Activated CD4-positive, alpha-beta T cell treated with anti-CD3 and anti-CD28 coated beads, Interleukin-10, Interleukin-2, amounts not matched to agents 100 ng/mL and 50 ng/mL, durations not matched to agents 16 hours and 8 hours (primary cell): ENCODE results near the gene DTX1.
A peak's percentile ranks its signal among the peaks of the same experiment; 100 is the strongest.

ENCODE experiments used
- DNase-seq: peaks from one replicate; pipeline ENCODE4 v3.0.0-alpha.2; 2020

DTX1 gene

DNA sequence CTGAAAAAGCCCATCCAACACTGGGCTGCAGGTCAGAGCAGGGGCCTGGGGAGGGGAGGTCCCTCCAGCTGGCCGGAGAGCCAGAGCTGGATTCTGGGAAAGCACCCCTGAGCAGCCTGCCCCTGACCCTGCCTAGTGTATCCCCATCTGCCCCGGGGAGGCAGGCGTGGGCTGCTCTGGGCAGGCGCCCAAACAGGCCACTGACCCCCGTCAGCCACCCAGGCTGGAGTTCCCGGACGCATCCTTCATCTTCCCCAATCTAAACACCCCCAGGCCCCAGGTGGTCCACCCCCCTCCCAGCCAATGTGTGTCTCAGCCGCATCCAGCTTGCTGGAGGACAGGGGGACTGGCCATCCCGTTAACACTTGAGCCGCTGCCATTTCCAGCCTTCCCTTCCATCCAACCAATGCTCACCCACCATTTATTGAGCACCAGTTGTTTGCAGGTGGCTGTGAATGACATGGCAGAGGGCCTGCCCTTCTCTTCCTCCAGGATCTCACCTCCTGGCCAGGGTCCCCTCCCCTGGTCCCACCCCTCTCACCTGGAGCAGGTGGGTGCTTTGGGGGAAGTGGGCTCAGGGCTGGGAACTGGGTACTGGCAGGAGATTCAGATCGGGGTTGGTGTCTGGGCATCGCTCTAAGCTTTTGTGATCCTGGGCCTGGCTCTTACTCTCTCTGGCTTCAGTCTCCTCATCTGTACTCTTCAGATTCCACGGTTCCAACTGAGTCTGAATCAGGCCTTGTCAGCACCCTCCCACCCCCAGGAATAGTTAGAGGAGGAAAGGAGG, 743 bp upstream of the DTX1 start:
- DNase-seq, result no peak

DNA sequence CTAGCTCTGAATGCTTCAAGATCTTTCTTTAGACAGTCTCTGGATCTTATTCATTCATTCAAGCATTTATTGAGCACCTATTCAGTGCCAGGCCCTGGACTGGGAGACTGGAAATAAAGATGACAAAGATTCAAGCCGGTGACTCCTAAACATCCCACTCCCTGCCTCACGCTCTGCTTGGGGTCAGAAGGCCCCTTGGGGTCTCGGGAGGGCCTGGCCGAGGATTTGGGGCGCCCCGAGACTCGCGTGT, 224 bp upstream of the DTX1 start:
- DNase-seq, result no peak

DNA sequence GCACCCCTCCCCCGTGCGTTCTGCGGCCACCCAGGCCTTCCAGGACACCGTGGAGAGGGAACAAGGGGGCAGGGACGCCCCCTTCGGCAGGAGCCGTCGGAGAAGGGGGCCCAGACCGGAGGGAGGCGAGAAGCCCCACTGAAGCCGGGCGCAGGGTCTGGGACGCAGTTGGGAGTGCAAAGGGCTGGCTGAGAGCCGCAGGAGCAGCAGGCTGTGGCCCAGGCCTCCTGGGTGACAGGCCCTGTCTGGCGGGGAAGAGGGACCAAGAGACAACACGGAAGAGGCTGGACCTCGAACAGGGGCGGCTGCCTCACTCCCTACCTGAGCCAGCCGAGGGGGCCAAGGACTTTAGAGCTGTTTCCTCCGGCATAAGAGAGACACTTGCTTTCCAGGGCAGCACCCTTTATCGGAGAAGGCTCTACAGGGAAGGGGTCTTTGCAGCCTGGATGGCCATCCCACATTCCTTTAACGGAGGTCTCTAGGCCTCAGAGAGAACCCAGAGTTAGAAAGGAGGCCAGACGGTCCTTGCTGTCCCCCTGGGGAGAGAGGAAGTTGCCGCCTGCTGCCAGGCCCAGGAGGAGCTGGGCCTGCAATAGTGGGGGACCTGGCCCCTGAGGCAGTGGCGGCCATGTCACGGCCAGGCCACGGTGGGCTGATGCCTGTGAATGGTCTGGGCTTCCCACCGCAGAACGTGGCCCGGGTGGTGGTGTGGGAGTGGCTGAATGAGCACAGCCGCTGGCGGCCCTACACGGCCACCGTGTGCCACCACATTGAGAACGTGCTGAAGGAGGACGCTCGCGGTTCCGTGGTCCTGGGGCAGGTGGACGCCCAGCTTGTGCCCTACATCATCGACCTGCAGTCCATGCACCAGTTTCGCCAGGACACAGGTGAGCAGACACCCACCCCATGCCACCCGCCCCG, 1.3 kb downstream of the DTX1 start:
- DNase-seq, result no peak

DNA sequence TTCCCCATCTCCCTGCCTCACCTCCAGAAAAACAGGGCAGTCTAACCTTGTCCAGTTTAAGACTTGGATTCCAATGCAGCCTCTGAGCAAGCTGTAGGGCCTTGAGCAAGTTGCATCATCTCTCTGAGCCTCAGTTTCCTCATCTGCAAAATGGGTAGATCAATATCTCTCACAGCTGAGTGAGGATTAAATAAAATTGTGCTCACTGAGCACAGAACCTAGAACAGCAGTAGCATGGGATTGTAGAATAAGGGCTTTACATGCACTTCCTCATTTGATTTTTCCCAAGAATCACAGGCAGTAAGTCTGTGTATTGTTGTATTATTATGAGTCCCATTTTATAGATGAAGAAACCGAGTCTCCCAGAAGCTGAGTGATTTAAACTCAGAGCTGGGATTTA, 2.0 kb downstream of the DTX1 start:
- DNase-seq, result no peak

DNA sequence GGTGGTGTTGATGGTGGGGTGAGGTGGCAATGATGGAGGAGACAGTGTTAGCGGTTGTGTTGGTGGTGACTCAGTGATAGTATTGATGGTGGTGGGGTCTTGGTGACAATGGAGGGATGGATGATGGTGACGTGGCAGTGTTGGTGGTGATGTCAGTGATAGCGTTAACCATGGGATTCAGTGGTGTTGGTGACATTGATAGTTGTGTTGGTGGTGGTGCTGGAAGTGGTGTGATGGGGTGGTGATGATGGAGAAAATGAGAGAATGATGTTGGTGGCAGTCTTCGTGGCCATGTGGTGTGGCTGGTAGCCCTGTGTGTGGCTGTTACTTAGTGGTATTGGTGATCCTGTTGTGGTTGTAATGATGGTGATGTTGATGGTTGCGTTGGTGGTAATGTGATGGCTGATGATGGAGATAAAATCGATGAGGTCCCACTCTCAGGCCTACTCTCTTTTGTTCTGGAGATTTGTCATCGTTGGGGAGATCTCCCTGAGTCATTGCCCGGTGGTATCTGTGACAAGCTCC, 2.6 kb downstream of the DTX1 start:
- no peak for DNase-seq

DNA sequence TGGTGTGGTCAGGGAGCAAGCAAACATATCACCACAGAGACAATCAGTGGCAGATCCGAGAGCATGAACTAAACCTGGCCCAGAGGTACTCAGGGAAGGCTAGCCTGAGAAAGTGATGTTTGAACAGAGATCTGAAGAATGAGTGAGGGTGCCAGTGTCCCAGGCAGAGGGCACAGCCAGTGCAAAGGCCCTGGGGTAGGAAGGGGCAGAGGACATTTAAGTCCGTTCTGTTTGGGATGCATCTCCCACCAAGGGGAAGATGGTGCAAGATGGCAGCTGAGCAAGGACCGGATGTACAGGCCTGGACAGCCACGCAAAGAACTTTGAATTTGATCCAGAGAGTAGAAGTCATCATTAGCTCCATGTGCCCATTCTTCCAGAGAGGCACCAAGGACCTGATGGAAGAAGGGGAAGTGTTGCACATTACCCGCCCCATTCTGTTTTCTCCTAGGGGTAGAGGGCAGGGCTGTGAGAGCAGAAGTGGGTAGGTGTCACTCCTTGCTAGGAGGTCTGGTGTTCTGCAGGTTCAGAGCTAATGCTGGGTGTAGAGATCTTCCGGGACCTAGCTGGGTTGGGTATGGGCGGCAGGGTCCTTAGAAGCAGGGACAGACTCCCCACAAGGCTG, 3.9 kb downstream of the DTX1 start:
- no peak for DNase-seq

DNA sequence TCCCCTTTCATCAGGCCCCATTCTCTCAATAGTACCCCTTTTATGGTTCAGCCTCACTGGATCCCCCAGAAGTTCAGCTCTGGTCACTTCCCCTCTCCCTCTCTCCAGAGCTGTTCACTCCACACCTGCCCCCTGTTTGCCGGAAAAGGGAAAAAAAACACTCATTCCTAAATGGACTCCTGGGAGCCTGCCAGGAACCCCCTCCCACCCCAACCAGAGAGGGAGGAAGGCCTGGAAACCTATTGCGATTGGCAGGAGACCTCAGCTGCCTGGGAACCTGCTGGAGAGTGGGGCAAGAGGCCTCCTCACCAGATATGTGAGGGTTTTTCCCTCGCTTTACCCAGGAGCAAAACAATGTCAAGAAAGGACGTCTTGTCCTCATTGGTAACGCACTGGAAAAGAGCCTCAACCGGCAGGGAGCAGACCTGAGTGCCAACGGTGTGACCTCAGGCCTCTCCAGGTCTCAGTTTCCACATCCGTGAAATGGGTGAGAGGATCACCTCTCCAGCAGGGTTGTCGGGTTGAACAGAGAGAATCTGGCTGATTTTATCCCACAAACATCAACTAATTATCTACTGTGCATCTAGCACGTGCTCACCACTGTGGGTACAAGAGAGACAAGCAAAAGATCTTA, 4.6 kb downstream of the DTX1 start:
- DNase-seq, result no peak

DNA sequence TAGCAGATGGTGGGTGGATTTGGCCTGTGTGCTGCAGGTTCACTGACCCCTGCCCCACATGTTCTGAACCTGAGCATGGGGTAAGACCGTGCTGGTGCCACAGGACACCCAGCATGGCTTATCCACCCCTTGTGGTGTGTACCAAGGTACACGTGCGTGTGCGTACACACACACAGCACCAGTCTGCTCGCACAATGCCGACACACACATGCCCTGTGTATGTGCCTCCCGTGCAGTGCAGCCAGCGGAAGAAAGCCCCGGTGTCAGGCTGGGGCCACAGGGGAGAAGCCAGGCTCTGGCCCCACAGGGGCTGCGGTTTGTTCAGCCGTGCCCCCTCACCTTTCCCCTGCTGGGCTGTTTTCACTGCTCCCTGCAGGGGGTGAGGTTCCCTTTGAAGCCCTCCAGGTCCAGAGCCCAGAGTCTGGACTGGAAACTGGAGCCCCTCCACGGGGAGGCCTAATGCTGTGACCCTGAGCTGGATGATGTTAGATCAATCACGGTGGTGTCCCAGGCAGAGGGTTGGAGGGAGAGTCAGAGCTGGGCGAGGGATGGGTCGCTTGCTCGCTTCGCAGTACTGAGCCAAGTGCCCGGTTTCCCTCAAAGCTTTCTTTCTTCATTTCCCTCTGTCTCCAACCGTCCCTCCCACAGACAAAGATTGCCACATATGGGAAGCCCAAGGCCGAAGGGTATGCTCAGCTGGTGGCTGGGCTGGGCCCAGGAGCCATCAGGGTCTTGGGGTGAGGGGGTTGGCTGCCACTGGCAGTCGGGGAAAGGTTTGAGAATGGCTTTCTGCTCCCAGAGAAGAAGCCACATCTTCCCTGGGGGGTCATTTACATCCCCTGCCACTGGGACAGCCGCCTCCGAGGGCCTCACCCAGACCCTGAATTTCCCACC, 6.2 kb downstream of the DTX1 start:
- DNase-seq, result no peak

DNA sequence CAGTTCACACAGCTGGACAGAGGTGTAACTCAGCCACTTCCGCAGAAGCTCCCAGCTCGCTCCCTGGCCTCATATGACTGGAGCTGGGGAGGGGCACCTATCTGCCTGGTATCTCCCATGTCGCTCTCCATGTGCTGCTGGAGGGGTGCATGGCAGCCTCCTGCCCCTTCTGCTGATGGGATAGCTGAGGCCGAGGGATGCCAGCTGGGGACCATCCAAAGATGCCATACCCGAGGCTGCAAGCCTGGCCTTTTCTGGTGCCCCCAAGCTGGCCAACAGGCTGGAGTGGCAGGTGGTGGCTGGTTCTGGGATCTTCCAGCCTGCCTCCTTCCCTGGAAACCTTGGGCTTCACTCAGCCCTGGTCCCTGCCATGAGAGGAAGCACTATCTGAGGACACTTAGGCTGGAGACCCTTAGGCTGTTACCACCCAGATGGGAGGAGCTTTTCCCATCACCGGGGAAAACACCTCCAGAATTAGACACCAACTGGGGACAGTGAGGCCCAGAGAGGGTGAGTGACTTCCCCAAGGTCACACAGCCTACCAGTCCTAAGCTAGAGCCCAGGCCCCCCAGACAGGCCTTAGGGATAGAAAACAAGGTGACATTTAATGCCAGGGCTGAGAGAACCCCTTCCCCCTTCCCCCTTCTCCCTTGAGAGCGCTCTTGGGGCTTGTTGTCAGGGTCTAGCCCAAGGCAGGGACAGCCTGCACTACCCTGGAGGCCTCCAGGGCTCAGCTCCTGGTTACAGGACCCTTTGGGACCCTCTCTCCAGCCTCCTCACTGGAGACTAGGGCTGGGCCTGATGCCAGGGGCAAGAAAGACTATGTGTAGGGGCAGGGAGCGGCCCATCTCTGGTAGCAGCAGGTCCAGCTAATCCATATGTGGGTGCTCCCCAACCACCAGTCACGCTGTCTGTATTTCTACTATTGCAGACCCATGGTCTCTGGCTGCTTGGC, 7.1 kb downstream of the DTX1 start:
- DNase-seq, result no peak

DNA sequence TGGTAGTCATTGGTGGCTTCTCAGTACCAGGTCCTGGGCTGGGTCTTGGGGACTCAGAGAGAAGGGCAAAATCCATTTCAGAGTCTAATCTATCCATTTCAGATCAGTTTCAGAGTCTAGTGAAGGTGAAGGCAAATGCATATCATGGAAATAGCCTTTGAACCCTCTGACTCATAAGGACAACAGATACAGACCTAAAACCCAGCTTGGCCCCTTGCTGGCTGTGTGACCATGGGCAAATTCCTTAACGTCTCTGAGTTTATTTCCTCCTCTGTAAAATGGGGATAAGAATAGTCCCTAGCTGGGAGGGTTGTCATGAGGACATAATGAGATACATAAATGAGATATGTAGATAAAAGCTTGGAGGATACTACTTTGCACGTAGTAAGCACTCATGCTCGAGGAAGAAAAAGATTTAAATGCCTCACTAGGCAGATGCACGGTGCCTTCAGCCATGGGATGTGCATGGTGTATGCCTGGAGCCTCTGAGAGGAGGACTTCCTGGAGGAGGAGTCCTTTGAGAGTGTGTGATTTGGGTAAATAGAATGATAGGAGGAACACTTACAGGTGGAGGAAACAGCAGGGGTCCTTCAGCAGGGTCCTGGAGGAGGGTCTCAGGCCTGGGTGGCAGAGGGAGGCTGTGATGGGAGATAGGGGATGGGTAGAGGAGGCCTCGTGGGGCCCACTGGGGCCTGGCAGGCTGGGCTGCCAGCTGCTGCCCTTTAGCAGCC, 8.0 kb downstream of the DTX1 start:
- DNase-seq, result no peak

DNA sequence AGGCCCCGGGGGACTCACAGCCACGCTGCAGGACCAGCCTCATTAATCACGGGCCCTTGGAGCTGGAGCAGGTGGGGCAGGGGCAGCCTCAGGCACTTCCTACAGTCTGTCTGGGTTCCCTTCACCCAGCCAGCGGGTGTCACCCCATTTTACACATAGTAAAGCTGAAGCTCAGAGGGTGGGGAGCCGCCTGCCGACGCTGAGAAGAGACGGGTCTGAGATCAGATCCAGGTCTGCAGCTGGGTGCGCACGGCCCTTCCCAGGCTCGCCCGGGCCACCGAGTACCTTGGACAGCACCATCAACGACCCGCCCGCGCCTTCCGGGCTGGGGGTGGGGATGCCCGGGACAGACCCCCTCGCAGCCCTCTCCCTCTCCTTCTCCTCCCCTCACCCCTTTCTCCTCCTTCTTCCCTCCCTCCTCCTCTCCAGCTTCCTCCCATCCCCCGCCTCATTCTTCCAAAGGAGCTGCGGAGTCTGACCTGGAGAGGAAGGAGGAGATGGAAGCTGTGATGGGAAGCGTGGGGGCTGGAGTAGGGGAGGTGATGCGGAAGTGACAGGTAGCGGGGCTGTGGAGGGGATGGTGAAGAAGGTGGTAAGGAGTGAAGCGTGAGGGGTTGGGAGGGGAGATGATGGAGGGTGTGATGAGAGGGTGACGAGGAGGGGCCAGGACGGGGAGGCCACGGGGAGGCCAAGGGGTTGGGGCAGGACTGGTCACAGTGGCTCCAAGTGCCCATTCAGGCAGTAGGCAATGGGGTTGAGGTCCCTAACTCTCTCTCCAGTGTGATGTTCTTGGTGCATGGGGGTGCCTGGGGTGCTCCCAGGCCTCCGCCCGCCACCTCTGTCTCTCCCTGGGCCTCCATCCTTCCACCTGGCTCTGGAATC, 8.8 kb downstream of the DTX1 start:
- DNase-seq, result no peak

DNA sequence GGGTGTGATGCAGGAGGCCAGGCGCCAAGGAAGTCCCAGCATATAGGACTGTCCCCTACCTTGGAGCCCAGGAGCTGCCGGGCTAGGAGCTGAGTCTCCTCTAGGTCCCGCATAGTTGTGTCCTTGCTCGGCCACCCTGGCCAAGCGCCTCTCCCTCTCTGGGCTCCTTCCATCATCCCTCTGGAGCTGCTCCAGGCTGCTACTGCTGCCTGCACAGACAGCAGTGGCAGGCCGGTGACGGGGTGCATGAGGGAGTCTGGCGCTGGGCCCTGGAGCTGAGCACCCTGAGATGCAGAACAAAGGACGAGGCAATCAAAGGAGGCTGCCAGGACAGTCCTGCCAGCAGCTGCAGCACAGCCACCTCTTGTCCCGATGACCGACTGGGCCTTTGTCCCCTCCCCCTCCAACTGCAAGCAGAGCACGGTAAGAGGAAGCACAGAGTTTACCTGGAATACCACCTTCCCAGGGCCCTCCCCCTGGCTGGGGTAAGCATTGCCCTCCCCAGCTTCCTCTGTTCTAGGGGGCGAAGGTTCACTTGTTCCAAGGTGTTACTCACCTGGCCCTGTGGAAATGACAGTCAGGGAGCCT, 10.4 kb downstream of the DTX1 start:
- no peak for DNase-seq

DNA sequence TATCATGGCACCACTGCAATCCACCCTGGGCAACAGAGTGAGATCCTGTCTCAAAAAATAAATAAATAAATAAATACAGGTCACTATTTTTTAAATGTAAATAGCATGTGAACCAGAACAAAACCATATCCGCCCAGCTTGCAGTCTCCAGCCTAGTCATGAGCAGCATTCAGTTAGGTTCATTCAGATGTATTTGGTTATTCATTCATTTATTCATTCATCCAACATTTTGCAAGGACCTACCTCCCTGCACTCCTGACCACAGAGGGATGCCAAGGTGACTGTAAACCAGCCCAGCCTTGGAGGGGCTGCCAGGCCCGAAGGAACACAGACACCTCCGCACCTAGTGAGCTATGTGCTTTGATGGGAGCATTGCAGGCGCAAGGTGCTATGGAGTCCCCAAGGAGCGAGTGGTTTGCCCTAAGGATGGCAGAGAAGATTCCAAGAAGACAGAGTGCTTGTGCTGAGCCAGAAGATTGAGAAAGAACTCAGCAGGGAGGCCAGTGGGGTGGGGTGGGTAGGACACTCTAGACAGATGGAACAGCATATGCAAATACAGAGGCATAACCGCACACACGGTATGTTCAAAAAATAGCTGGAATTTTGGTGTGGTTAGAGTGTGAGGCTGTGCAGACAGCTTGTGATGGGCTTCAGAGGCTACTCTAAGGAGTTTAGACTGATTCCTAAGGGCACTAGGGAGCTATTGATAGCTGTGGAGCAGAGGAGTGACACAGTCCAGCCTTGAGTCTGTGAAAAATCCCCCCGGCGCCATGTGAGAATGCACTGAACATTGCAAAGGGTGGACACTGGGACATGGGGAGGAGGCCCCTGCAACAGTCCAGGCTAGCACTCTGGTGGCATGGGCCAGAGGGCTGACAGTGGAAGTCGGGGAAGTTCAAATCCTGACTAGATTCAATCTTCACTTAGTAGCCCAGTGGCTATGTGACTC, 11.7 kb downstream of the DTX1 start:
- no peak for DNase-seq

DNA sequence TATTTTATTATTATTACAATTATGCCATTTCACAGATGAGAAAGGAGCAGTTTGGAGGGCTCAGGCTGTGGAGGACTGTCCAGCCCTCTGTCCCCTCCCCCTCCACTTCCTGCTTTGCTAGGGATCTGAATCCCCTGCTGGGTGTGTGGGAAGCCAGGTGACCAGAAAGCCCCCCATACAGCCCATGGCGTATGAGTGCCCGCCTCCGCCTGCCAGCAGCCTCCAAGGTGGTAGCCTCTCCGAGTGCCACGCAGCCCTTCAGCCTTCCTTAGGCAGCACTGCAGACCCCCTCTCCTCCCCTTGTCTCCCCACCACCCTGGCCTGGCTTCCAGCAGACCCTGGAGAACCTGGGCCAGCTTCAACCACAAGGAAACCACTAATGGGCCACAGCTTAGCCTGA, 12.6 kb downstream of the DTX1 start:
- no peak for DNase-seq

DNA sequence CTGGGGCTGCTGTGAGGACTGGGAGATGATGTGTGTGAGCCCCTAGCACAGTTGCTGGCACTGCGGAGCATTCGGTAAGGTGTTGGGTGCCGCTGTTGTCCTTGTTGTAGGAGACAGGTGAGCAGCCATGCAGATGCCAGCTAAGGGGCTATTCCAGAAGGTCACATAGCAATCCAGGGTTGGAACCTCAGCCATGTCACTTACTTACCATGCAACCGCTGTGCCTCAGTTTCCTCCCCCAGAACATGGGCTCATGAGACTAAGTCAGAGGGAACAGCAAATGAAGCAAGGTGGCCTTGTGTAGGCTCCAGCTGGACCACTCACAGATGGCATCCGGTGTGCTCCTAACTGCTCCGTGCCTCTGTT, 13.2 kb downstream of the DTX1 start:
- no peak for DNase-seq

DNA sequence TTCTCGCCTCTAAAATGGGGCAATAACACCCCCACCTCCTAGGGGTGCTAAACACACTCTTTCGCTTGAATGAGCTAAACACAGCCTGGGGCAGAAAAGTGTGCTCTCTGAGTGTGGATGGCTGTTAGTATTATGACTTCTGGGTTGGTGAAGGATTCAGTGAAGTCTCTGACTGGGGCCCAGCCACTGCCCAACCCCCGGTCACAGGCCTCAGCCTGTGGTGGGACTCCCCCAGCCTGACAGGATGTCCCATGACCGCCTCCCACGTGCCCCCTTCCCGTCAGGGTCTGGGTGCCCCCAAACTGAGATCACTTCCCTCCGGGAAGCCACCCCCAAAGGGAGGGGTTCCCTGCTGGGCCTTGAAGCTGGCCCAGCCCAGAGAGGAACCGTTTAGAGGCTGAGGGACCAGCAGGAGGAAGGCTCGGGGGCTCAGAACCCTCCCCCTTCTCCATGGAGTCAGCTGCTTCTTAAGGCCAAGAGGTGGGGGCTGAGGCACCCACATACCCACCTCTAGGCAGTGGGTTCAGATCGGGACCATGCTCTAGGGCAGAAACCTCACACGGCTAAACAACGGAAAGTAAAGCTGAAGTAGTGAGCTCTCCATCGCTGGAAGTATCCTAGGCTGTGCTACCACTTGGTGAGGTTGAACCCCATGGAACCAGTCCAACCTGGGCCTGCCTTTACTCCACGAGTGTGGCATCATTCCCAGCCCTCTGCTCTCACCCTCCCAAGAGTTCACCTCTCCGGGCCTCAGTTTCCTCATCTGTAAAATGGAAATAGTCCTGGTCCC, 13.8 kb downstream of the DTX1 start:
- peak; percentile 51 for DNase-seq
